Skin epidermis (tissue), 12 donors: ENCODE measurements around the gene CHGA.
A peak's percentile ranks its signal among the peaks of the same experiment; 100 is the strongest.

Experiments
- H3K27ac ChIP-seq, 21 experiments: fragments of 200-600 bp; sonication (generic) in 11 of 21; one replicate each; pipeline ENCODE4 v1.5.0; 2020; ENCODE audit warnings: mild to moderate bottlenecking in 3 of 21, inconsistent platforms in 2 of 21, moderate library complexity in 2 of 21
- H3K4me3 ChIP-seq, 7 experiments: fragments of 200-600 bp; sonication (generic) in 2 of 7; one replicate each; pipeline ENCODE4 v1.5.0; 2020; ENCODE audit warnings: inconsistent platforms in 2 of 7, mild to moderate bottlenecking in 2 of 7, moderate library complexity in 1 of 7

Gene CHGA

GRCh38 chr14:92928961-92929688 lies 6.2 kb downstream of the CHGA start:
- Histone ChIP-seq H3K27ac (peak overlapping the region in 1 of 21 experiments; percentile 41), H3K4me3 (no peak overlapping the region)

- no peak overlapping the region for H3K4me3 ChIP-seq
- H3K27ac ChIP-seq, result peak overlapping the region in 1 of 21 experiments; percentile 41
Measured at GRCh38 chr14:92929689-92930608, 7.0 kb downstream of the CHGA start.

GRCh38 chr14:92930737-92931602 lies 8.0 kb downstream of the CHGA start:
- Histone ChIP-seq H3K27ac (peak overlapping the region in 2 of 21 experiments; percentile 52 to 57), H3K4me3 (no peak overlapping the region)

- Histone ChIP-seq H3K27ac (peak overlapping the region in 2 of 21 experiments; percentile 52 to 57), H3K4me3 (no peak overlapping the region)
Measured at GRCh38 chr14:92931681-92932447, 8.9 kb downstream of the CHGA start.

- no peak overlapping the region for H3K27ac ChIP-seq
- H3K4me3 ChIP-seq, result no peak overlapping the region
Measured at GRCh38 chr14:92932448-92933395, 9.8 kb downstream of the CHGA start.

- H3K4me3 ChIP-seq, result no peak overlapping the region
- peak overlapping the region in 1 of 21 experiments; percentile 17 for H3K27ac ChIP-seq
Measured at GRCh38 chr14:92933481-92933880, 10.5 kb downstream of the CHGA start.

GRCh38 chr14:92934196-92935085 lies 11.5 kb downstream of the CHGA start:
- H3K4me3 ChIP-seq, result no peak overlapping the region
- H3K27ac ChIP-seq, result no peak overlapping the region

- Histone ChIP-seq H3K27ac (no peak overlapping the region), H3K4me3 (no peak overlapping the region)
Measured at GRCh38 chr14:92935446-92935845, 12.5 kb downstream of the CHGA start.

- no peak overlapping the region for H3K27ac ChIP-seq
- no peak overlapping the region for H3K4me3 ChIP-seq
Measured at GRCh38 chr14:92936085-92936484, 13.1 kb downstream of the CHGA start.

- H3K27ac ChIP-seq, result peak overlapping the region in 1 of 21 experiments; percentile 37
- H3K4me3 ChIP-seq, result no peak overlapping the region
Measured at GRCh38 chr14:92937051-92937937, 14.3 kb downstream of the CHGA start.

GRCh38 chr14:92938235-92938875 lies 15.4 kb downstream of the CHGA start:
- H3K4me3 ChIP-seq, result no peak overlapping the region
- peak overlapping the region in 1 of 21 experiments; percentile 62 for H3K27ac ChIP-seq

GRCh38 chr14:92938890-92939671 lies 16.1 kb downstream of the CHGA start:
- H3K27ac ChIP-seq, result peak overlapping the region in 1 of 21 experiments; percentile 62
- no peak overlapping the region for H3K4me3 ChIP-seq

GRCh38 chr14:92939699-92940098 lies 16.7 kb downstream of the CHGA start:
- H3K27ac ChIP-seq, result peak overlapping the region in 1 of 21 experiments; percentile 62
- H3K4me3 ChIP-seq, result no peak overlapping the region

GRCh38 chr14:92940543-92940942 lies 17.6 kb downstream of the CHGA start:
- Histone ChIP-seq H3K4me3 (no peak overlapping the region), H3K27ac (no peak overlapping the region)

GRCh38 chr14:92941531-92941930 lies 18.6 kb downstream of the CHGA start:
- H3K27ac ChIP-seq, result no peak overlapping the region

More at GRCh38 chr14:92941531-92941930, 18.6 kb downstream of the CHGA start:
- no peak overlapping the region for H3K4me3 ChIP-seq
